ENCODE data around the gene TWNK. TPM values are rescaled to one million over a fixed set of nuclear protein-coding genes. Genes with fewer than 3 reads are reported as not detected.

The TWNK gene
- total and polyA plus RNA-seq, 2 donors = 3.2 to 7.9 TPM

GRCh38 chr10:100997360-100998182 is 10.2 kb downstream of the TWNK start:
- H3K4me3 ChIP-seq (ENCODE audit: low read depth, low read length) = peak overlapping the region; percentile 62

GRCh38 chr10:100998183-100998990 is 11.0 kb downstream of the TWNK start:
- peak overlapping the region; percentile 100 for H3K27ac ChIP-seq (ENCODE audit: low read depth)
- H3K4me3 ChIP-seq (ENCODE audit: low read depth, low read length) = peak overlapping the region; percentile 62
- 3% methylated on average over 25 of the region's 25 CpGs for WGBS
- H3K36me3 ChIP-seq (ENCODE audit: insufficient read depth) = no peaks in the 10 kb centered on the region
- peak; percentile 79 for DNase-seq (ENCODE audit: extremely low spot score)
- H3K4me1 ChIP-seq (ENCODE audit: insufficient read depth) = no peaks in the 10 kb centered on the region

More at GRCh38 chr10:100997360-100998182, 10.2 kb downstream of the TWNK start:
- Histone ChIP-seq H3K36me3 (ENCODE audit: insufficient read depth) (no peaks in the 10 kb centered on the region), H3K4me1 (ENCODE audit: insufficient read depth) (no peaks in the 10 kb centered on the region), H3K27ac (ENCODE audit: low read depth) (peak overlapping the region; percentile 100)
- DNase-seq (ENCODE audit: extremely low spot score) = no peak
- WGBS = under 1% methylated on average over 66 of the region's 66 CpGs

- no peak for DNase-seq (ENCODE audit: extremely low spot score)
- Histone ChIP-seq H3K4me3 (ENCODE audit: low read depth, low read length) (peak overlapping the region; percentile 62), H3K36me3 (ENCODE audit: insufficient read depth) (no peaks in the 10 kb centered on the region), H3K27ac (ENCODE audit: low read depth) (peak overlapping the region; percentile 100), H3K4me1 (ENCODE audit: insufficient read depth) (no peaks in the 10 kb centered on the region)
- under 1% methylated on average over 83 of the region's 83 CpGs for WGBS
Observed at GRCh38 chr10:100998991-100999741, 11.8 kb downstream of the TWNK start.

- under 1% methylated on average over 44 of the region's 44 CpGs for WGBS
- no peak for DNase-seq (ENCODE audit: extremely low spot score)
- Histone ChIP-seq H3K4me3 (ENCODE audit: low read depth, low read length) (peak within 1 kb of the TSS; percentile 62), H3K4me1 (ENCODE audit: insufficient read depth) (no peaks in the 10 kb centered on the region), H3K27ac (ENCODE audit: low read depth) (peak within 1 kb of the TSS; percentile 100), H3K36me3 (ENCODE audit: insufficient read depth) (no peaks in the 10 kb centered on the region)
Observed at GRCh38 chr10:100999742-101000126, 12.4 kb downstream of the TWNK start, which contains the start of gene LZTS2. Gene LZTS2 (plus strand): TSS chr10:100999808. CDS start chr10:101002539, 2,731 bp downstream.

- Histone ChIP-seq H3K36me3 (ENCODE audit: insufficient read depth) (no peaks in the 10 kb centered on the region), H3K4me1 (ENCODE audit: insufficient read depth) (no peaks in the 10 kb centered on the region), H3K4me3 (ENCODE audit: low read depth, low read length) (peak overlapping the region; percentile 62), H3K27ac (ENCODE audit: low read depth) (peak overlapping the region; percentile 100)
- DNase-seq (ENCODE audit: extremely low spot score) = no peak
- 6% methylated on average over 19 of the region's 19 CpGs for WGBS
Observed at GRCh38 chr10:101000127-101000914, 13.0 kb downstream of the TWNK start.

GRCh38 chr10:101000915-101001658 is 13.7 kb downstream of the TWNK start:
- peak overlapping the region; percentile 100 for H3K27ac ChIP-seq (ENCODE audit: low read depth)
- peak overlapping the region; percentile 62 for H3K4me3 ChIP-seq (ENCODE audit: low read depth, low read length)
- H3K36me3 ChIP-seq (ENCODE audit: insufficient read depth) = no peaks in the 10 kb centered on the region
- no peak for DNase-seq (ENCODE audit: extremely low spot score)
- WGBS = 16% methylated on average over 12 of the region's 12 CpGs
- H3K4me1 ChIP-seq (ENCODE audit: insufficient read depth) = no peaks in the 10 kb centered on the region

- H3K36me3 ChIP-seq (ENCODE audit: insufficient read depth) = no peaks in the 10 kb centered on the region
- no peak overlapping the region for H3K4me3 ChIP-seq (ENCODE audit: low read depth, low read length)
- 56% methylated on average over 5 of the region's 5 CpGs for WGBS
- no peaks in the 10 kb centered on the region for H3K4me1 ChIP-seq (ENCODE audit: insufficient read depth)
- no peak for DNase-seq (ENCODE audit: extremely low spot score)
- peak overlapping the region; percentile 69 for H3K27ac ChIP-seq (ENCODE audit: low read depth)
Observed at GRCh38 chr10:101001659-101002035, 14.3 kb downstream of the TWNK start.

GRCh38 chr10:101002456-101002855 is 15.1 kb downstream of the TWNK start:
- 86% methylated on average over 11 of the region's 11 CpGs for WGBS
- Histone ChIP-seq H3K4me3 (ENCODE audit: low read depth, low read length) (no peak overlapping the region), H3K36me3 (ENCODE audit: insufficient read depth) (no peaks in the 10 kb centered on the region), H3K4me1 (ENCODE audit: insufficient read depth) (no peaks in the 10 kb centered on the region), H3K27ac (ENCODE audit: low read depth) (no peak overlapping the region)
- DNase-seq (ENCODE audit: extremely low spot score) = no peak

- Histone ChIP-seq H3K27ac (ENCODE audit: low read depth) (no peak overlapping the region), H3K36me3 (ENCODE audit: insufficient read depth) (no peaks in the 10 kb centered on the region), H3K4me3 (ENCODE audit: low read depth, low read length) (no peak overlapping the region), H3K4me1 (ENCODE audit: insufficient read depth) (no peaks in the 10 kb centered on the region)
- WGBS = 90% methylated on average over 18 of the region's 18 CpGs
- no peak for DNase-seq (ENCODE audit: extremely low spot score)
Observed at GRCh38 chr10:101003639-101004206, 16.4 kb downstream of the TWNK start.

- DNase-seq (ENCODE audit: extremely low spot score) = no peak
- Histone ChIP-seq H3K27ac (ENCODE audit: low read depth) (no peak overlapping the region), H3K4me1 (ENCODE audit: insufficient read depth) (peaks cover 1% of the 10 kb centered on the region), H3K4me3 (ENCODE audit: low read depth, low read length) (no peak overlapping the region), H3K36me3 (ENCODE audit: insufficient read depth) (no peaks in the 10 kb centered on the region)
- WGBS = 89% methylated on average over 23 of the region's 23 CpGs
Observed at GRCh38 chr10:101005361-101005760, 18.0 kb downstream of the TWNK start.

GRCh38 chr10:101005869-101006567 is 18.7 kb downstream of the TWNK start:
- DNase-seq (ENCODE audit: extremely low spot score) = no peak
- Histone ChIP-seq H3K27ac (ENCODE audit: low read depth) (no peak overlapping the region), H3K4me1 (ENCODE audit: insufficient read depth) (peaks cover 1% of the 10 kb centered on the region), H3K4me3 (ENCODE audit: low read depth, low read length) (no peak overlapping the region), H3K36me3 (ENCODE audit: insufficient read depth) (no peaks in the 10 kb centered on the region)
- 93% methylated on average over 4 of the region's 4 CpGs for WGBS

All from urinary bladder (tissue), 4 donors.